Measurements from ENCODE around the gene KRTAP5-4.
"Not testable (repeated sequence)": the region's sequence is repeated elsewhere in the genome, so short reads cannot be mapped to it uniquely, and the experiment has no call there.

Gene KRTAP5-4

GRCh38 chr11:1636291-1636950 lies 14.5 kb upstream of the KRTAP5-4 start:
- DNase-seq = no peak

DNA sequence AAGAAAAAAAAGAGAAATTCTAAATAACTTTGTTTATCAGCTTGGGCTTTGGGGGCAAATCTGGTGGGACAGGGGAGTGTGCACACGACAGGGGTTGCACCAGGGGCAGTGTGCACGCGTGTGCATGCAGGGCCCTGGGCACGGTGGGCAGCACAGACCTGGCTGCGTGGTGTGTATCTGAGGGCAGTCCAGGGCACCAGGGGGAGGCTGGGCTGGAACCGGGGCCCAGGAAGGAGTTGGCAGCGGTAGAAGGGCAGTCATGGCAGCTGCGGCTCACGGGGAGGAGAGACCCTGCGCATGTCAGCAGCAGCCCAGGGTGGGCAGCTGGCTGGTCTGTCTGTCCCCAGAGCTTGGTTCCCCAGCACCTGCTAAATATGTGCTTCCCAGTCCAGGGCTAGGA lies 11.9 kb upstream of the KRTAP5-4 start:
- no peak for DNase-seq

GRCh38 chr11:1632053-1632714 lies 10.2 kb upstream of the KRTAP5-4 start:
- DNase-seq = no peak

GRCh38 chr11:1631066-1631568 lies 9.2 kb upstream of the KRTAP5-4 start:
- DNase-seq = no peak

DNA sequence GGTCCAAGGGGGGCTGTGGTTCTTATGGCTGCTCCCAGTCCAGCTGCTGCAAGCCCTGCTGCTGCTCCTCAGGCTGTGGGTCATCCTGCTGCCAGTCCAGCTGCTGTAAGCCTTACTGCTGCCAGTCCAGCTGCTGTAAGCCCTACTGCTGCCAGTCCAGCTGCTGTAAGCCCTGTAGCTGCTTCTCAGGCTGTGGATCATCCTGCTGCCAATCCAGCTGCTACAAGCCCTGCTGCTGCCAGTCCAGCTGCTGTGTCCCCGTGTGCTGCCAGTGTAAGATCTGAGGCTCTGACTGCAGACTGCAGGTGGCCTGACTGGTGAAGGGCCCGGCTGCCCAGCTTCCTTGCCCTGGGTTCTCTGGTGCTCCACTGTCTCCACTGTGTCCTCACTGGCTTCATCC lies 8.3 kb upstream of the KRTAP5-4 start:
- no peak for DNase-seq

- no peak for DNase-seq
Observed at GRCh38 chr11:1629326-1630185, 7.6 kb upstream of the KRTAP5-4 start, which contains the start of gene KRTAP5-5. Gene KRTAP5-5, plus strand, starts transcription at chr11:1629775. Its CDS starts 66 bp downstream, at chr11:1629841.

DNA sequence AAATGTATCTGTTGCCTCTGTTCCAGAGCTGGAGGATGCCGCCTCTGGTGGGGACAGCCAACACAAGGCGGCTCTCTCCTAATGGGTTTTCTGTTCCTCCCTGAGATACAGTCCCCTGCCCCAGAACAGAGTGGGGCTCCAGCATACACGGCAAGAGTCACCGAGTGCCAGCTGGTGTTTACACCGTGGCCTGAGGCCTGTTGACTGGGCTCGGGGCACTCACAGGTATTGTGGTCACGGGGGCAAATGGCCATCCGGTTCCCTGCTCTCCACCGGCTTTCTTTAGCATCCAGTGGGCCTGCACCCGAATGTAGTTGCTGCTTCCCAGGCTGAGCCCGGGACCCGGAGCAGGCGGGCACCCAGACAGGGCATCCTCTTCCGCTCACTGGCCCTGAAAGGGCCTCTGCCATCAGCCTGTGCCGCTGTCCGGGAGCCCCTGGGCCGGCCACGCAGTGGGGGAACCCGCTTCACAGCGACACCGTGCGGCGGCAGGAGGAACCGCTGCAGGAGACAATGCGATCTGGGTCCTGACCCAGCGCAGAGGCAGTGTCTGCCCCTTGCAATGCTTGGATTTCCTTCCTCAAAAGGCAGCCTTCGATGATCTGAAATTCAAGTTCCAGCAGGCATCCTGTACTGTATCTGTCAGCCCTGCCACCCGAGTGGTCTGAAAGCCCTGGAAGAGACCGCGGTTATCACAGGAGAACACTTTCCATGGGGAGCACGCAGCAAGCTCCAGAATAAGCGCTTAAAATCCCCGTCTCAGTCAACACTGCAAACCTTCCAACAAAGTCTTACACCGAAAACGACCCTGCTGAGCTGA lies 6.8 kb upstream of the KRTAP5-4 start:
- peak; percentile 62 for DNase-seq

DNA sequence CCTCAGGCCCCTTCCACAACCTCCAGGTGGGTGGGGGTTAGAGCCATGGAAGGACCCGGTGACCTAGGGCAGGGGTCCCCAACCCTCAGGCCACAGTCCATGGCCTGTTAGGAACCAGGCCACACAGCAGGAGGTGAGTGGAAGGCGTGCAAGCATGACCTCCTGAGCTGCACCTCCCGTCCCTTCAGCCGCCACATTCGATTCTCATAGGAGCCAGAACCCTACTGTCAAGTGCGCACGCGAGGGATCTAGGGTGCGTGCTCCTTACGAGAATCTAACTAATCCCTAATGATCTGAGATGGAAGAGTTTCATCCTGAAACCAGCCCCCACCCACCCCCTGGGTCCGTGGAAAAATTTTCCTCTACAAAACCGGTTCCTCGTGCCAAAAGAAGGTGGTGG lies 3.6 kb upstream of the KRTAP5-4 start:
- no peak for DNase-seq

- DNase-seq = no peak
Observed at GRCh38 chr11:1624621-1625020, 2.7 kb upstream of the KRTAP5-4 start.

DNA sequence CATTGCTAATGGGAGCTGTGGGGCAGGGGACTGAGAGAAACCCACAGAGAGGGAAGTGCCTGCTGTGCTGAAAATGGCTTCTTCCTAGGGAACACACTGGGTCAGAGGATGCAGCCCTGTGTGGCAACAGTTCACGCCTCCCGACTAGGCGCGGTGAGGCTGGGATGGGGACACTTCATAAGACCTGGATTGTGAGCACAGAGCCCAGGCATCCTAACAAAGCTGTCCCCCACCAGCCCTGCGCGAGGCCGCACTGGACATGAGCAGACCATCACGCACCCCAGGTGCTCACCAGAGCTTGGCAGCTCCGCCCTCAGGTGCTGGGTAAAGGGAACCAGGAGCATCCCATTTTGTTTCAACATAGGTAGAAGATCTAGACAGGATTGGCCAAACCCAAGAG lies 1.8 kb upstream of the KRTAP5-4 start:
- no peak for DNase-seq

- DNase-seq = no peak
Observed at GRCh38 chr11:1619449-1619848, 2.5 kb downstream of the KRTAP5-4 start.

- DNase-seq = no peak
Observed at GRCh38 chr11:1618231-1618630, 3.7 kb downstream of the KRTAP5-4 start.

DNA sequence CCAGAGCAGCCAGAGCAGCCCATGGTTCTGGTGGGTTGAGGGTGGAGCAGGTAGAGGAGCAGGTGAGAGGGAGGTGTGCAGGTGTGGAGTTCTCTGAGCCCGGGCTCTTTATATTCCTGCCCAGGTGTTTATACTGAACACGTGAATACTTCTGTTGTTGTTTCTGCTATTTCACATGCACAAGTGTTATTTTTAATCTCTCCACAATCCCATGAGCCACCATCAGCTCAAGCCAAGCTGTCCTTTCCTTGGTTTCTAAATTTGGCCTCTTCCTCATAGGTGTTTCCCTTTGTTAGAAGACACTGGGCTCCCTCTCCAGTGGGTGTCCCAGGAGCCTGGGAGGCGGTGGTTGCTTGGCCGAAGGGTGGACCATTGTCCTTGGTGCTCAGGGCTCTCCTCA lies 13.6 kb downstream of the KRTAP5-4 start, which contains the start of gene KRTAP5-3:
TSS of gene KRTAP5-3 (minus strand) at position 101 of the 400 bp plus-strand sequence. CDS start at position 23, 78 bp downstream.
- no peak for DNase-seq

GRCh38 chr11:1607901-1608300 lies 14.0 kb downstream of the KRTAP5-4 start:
- DNase-seq = not testable (repeated sequence)

- DNase-seq = not testable (repeated sequence)
Observed at GRCh38 chr11:1607156-1607845, 14.6 kb downstream of the KRTAP5-4 start.

GRCh38 chr11:1605923-1606322 lies 16.0 kb downstream of the KRTAP5-4 start:
- not testable (repeated sequence) for DNase-seq

DNA sequence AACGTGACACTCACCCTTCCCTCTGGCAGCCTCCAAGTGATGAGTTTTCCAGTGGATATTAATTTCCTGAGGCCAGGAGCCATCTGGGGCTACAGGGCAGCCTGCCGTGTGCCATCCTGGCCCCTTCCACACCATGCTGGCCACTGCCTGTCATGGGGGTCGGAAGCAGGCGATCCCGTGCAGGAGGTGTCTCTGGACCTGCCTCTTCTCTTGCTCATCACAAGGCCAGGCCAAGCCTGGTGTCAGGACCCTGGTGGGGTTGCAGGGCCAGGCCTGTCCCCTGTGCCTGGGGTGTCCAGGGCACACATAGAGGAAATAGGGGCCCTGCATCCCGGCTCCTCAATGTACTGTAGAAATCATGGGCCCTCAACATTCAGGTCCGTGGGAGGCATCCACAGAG lies 17.2 kb downstream of the KRTAP5-4 start:
- DNase-seq = no peak

GRCh38 chr11:1604181-1604580 lies 17.8 kb downstream of the KRTAP5-4 start:
- no peak for DNase-seq

- DNase-seq = no peak
Observed at GRCh38 chr11:1603629-1604028, 18.3 kb downstream of the KRTAP5-4 start.

GRCh38 chr11:1601663-1602062 lies 20.3 kb downstream of the KRTAP5-4 start:
- DNase-seq = not testable (repeated sequence)

- no peak for DNase-seq
Observed at GRCh38 chr11:1600626-1601025, 21.3 kb downstream of the KRTAP5-4 start.

DNA sequence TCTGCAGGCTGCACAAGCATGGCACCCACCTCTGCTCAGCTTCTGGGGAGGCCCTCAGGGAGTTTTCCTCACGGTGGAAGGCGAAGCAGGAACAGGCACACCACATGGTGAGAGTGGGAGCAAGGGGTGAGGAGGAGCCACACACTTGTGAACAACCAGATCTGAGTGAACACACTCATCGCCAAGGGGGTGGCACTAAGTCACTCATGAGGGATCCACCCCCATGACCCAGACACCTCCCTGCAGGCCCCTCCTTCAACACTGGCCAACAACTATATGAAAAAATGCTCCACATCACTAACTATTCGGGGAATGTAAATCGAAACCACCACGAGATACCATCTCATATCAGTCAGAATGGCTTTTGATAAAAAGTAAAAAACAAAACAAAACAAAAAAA lies 23.1 kb downstream of the KRTAP5-4 start:
- DNase-seq = no peak

Data from activated CD4-positive, alpha-beta T cell treated with anti-CD3 and anti-CD28 coated beads, Interleukin-2, amount 50 U/mL, for 1 hour (primary cell).